Keratinocyte (primary cell): ENCODE measurements around the gene FBXO15. TPM values are rescaled to one million over a fixed set of nuclear protein-coding genes. Genes with fewer than 3 reads are reported as not detected.

Experiments
- DNase-seq: peaks from one replicate; pipeline ENCODE4 v3.0.0-alpha.2; 2011; ENCODE audit warnings: low read depth, missing footprints, low spot score
- FAIRE-seq: peaks from 2 replicates; lab custom pipeline; 2011; peaks lifted over from hg19 to GRCh38; lab: Jason Lieb, UNC
- H2AFZ ChIP-seq: 2 replicates; pipeline ENCODE4 v1.6.0; 2012; ENCODE audit warnings: low read length, control low read depth, inconsistent platforms; ENCODE audit not compliant: control insufficient read depth
- H3K27ac ChIP-seq: 2 replicates; pipeline ENCODE4 v1.5.1; 2011; ENCODE audit warnings: low read length; ENCODE audit not compliant: control insufficient read depth, insufficient read depth
- H3K27me3 ChIP-seq: 3 replicates; pipeline ENCODE4 v1.6.0; 2011; ENCODE audit warnings: low read length; ENCODE audit not compliant: control insufficient read depth, insufficient read depth; ENCODE audit errors: extremely low read depth
- H3K36me3 ChIP-seq, 2 experiments: 2 replicates in 1 of 2; 3 replicates in 1 of 2; pipeline ENCODE4 v1.5.1; 2011; ENCODE audit warnings: low read length in 2 of 2, mild to moderate bottlenecking in 1 of 2; ENCODE audit not compliant: control insufficient read depth in 2 of 2, insufficient read depth in 2 of 2; ENCODE audit errors: extremely low read depth in 1 of 2
- H3K4me1 ChIP-seq: 3 replicates; pipeline ENCODE4 v1.5.1; 2011; ENCODE audit warnings: low read length; ENCODE audit not compliant: control insufficient read depth, insufficient read depth; ENCODE audit errors: extremely low read depth
- H3K4me2 ChIP-seq: 3 replicates; pipeline ENCODE4 v1.6.0; 2011; ENCODE audit warnings: low read depth, low read length; ENCODE audit not compliant: control insufficient read depth, insufficient read depth; ENCODE audit errors: extremely low read depth
- H3K4me3 ChIP-seq, 3 experiments: fragments of 200-600 bp in 1 of 3; sonication (generic) in 1 of 3; 2 replicates in 2 of 3; 3 replicates in 1 of 3; pipeline ENCODE4 v1.5.1; 2011 to 2016; ENCODE audit warnings: low read length in 3 of 3, mild to moderate bottlenecking in 3 of 3, control low read depth in 2 of 3, inconsistent platforms in 1 of 3, low read depth in 1 of 3, mixed read lengths in 1 of 3, mixed run types in 1 of 3, moderate library complexity in 1 of 3; ENCODE audit not compliant: control insufficient read depth in 2 of 3, insufficient read depth in 2 of 3; ENCODE audit errors: extremely low read depth in 1 of 3
- H3K79me2 ChIP-seq: 2 replicates; pipeline ENCODE4 v1.6.0; 2012; ENCODE audit warnings: low read length; ENCODE audit not compliant: control insufficient read depth, insufficient read depth
- H3K9ac ChIP-seq: 3 replicates; pipeline ENCODE4 v1.6.0; 2011; ENCODE audit warnings: low read length; ENCODE audit not compliant: control insufficient read depth, insufficient read depth; ENCODE audit errors: extremely low read depth
- H3K9me1 ChIP-seq: 3 replicates; pipeline ENCODE4 v1.6.0; 2011; ENCODE audit warnings: low read length; ENCODE audit not compliant: control insufficient read depth, insufficient read depth; ENCODE audit errors: extremely low read depth
- H3K9me3 ChIP-seq: 2 replicates; pipeline ENCODE4 v1.5.1; 2012; ENCODE audit warnings: low read depth, low read length; ENCODE audit not compliant: control insufficient read depth
- H4K20me1 ChIP-seq: 3 replicates; pipeline ENCODE4 v1.6.0; 2011; ENCODE audit warnings: low read length; ENCODE audit not compliant: control insufficient read depth, insufficient read depth; ENCODE audit errors: extremely low read depth
- EZH2 ChIP-seq: IDR thresholded peaks from one replicate; pipeline ENCODE4 v1.6.1; 2012; ENCODE audit warnings: inconsistent platforms, mild to moderate bottlenecking, low read length, moderate library complexity
- dilution Hi-C: fragments of 300-500 bp; cut with MboI; formaldehyde crosslinking; loops from one replicate; pipeline ENCODE4 v1.7.0; 2020; ENCODE audit warnings: low sequenced_read_pairs; ENCODE audit not compliant: extremely low pct_ligation_motif_present
- polyA plus RNA-seq, 5 experiments: library from polyadenylated mRNA; depleted of rRNA in 3 of 5; stranded (reverse) in 3 of 5; stranded (forward) in 1 of 5; unstranded in 1 of 5; fragments of >200 nt; gene quantifications; 1 replicate in 1 of 5; 2 replicates in 3 of 5; 3 replicates in 1 of 5; pipeline versions ENCODE4 v1.2.1 to v1.2.3, GENCODE V29; 2011 to 2012; ENCODE audit warnings: missing spikeins in 2 of 5, low read depth in 1 of 5, low replicate concordance in 1 of 5
- TF ChIP-seq, protein P1 (sequence below), 3 experiments: IDR thresholded peaks in 1 of 3; conservative IDR thresholded peaks in 1 of 3; optimal IDR thresholded peaks in 1 of 3; 2 replicates in 2 of 3; 3 replicates in 1 of 3; pipeline versions ENCODE3 to v1.5.1; 2011; ENCODE audit warnings: low read length in 3 of 3, mild to moderate bottlenecking in 3 of 3, moderate library complexity in 2 of 3, control low read depth in 1 of 3, inconsistent platforms in 1 of 3; ENCODE audit not compliant: insufficient read depth in 2 of 3; ENCODE audit errors: extremely low read depth in 1 of 3

Gene FBXO15
- polyA plus RNA-seq, 1 donor (not counting 4 experiments of a cell fraction or from before 2014, with no cell fraction given), result 0.26 TPM

GRCh38 chr18:74064510-74064909 lies 83.1 kb downstream of the FBXO15 start:
- FAIRE-seq (no peak), DNase-seq (no peak)
- Histone ChIP-seq H3K4me3 (no peak overlapping the region), H3K9me3 (no peaks in the 10 kb centered on the region), H3K4me2 (no peak overlapping the region), H3K36me3 (no peaks in the 10 kb centered on the region), H3K9ac (no peak overlapping the region), H2AFZ (no peak overlapping the region), H3K4me1 (no peaks in the 10 kb centered on the region), H3K27me3 (no peaks in the 10 kb centered on the region), H3K9me1 (no peaks in the 10 kb centered on the region), H3K79me2 (no peaks in the 10 kb centered on the region), H3K27ac (no peak overlapping the region), H4K20me1 (no peaks in the 10 kb centered on the region)
- dilution Hi-C loops, result no loop called here
- no peak for TF ChIP-seq EZH2
- TF ChIP-seq, protein P1, sequence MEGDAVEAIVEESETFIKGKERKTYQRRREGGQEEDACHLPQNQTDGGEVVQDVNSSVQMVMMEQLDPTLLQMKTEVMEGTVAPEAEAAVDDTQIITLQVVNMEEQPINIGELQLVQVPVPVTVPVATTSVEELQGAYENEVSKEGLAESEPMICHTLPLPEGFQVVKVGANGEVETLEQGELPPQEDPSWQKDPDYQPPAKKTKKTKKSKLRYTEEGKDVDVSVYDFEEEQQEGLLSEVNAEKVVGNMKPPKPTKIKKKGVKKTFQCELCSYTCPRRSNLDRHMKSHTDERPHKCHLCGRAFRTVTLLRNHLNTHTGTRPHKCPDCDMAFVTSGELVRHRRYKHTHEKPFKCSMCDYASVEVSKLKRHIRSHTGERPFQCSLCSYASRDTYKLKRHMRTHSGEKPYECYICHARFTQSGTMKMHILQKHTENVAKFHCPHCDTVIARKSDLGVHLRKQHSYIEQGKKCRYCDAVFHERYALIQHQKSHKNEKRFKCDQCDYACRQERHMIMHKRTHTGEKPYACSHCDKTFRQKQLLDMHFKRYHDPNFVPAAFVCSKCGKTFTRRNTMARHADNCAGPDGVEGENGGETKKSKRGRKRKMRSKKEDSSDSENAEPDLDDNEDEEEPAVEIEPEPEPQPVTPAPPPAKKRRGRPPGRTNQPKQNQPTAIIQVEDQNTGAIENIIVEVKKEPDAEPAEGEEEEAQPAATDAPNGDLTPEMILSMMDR (optimal IDR thresholded peaks at IDR 0.05 in 1 of 3, IDR thresholded peaks at IDR 0.05 in 1 of 3, conservative IDR thresholded peaks at IDR 0.05 in 1 of 3; ENCODE audit: extremely low read depth in 1 of 3, insufficient read depth in 2 of 3, low read length in 3 of 3), result no peak

- dilution Hi-C loops, result no loop called here
- no peak for DNase-seq
- no peak overlapping the region for H3K4me2 ChIP-seq
- H3K36me3 ChIP-seq, result no peaks in the 10 kb centered on the region
- H3K9me1 ChIP-seq, result no peaks in the 10 kb centered on the region
- no peaks in the 10 kb centered on the region for H3K27me3 ChIP-seq
- no peak overlapping the region for H3K9ac ChIP-seq
- TF ChIP-seq, protein P1 (optimal IDR thresholded peaks at IDR 0.05 in 1 of 3, IDR thresholded peaks at IDR 0.05 in 1 of 3, conservative IDR thresholded peaks at IDR 0.05 in 1 of 3; ENCODE audit: extremely low read depth in 1 of 3, insufficient read depth in 2 of 3, low read length in 3 of 3), result no peak
- TF ChIP-seq EZH2, result no peak
- H3K27ac ChIP-seq, result no peak overlapping the region
- H3K79me2 ChIP-seq, result no peaks in the 10 kb centered on the region
- no peak overlapping the region for H2AFZ ChIP-seq
- H4K20me1 ChIP-seq, result no peaks in the 10 kb centered on the region
- no peak for FAIRE-seq
- H3K4me1 ChIP-seq, result no peaks in the 10 kb centered on the region
- no peaks in the 10 kb centered on the region for H3K9me3 ChIP-seq
- no peak overlapping the region for H3K4me3 ChIP-seq
Observed at GRCh38 chr18:74063557-74063956, 84.1 kb downstream of the FBXO15 start.
